SK-N-SH treated with all-trans-retinoic acid at 6 μM for 48 hours (cell line): ENCODE results near the gene GRAP.
A peak's percentile ranks its signal among the peaks of the same experiment; 100 is the strongest.

Experiments
- ATAC-seq: fragments of 200-7000 bp; cut with Tn5 transposase; 3 replicates; pipeline ENCODE4 v1.9.1; 2020; ENCODE audit warnings: mild to moderate bottlenecking, moderate library complexity
- ARNTL ChIP-seq: fragments of 450-650 bp; formaldehyde crosslinking; IDR thresholded peaks from 2 replicates; pipeline ENCODE4 v1.5.0; 2020; ENCODE audit warnings: low read depth, mild to moderate bottlenecking, moderate library complexity, borderline replicate concordance
- BACH2 ChIP-seq: fragments of 250-450 bp; sonication (Bioruptor Pico); IDR thresholded peaks from 2 replicates; pipeline ENCODE4 v1.9.0; 2021; ENCODE audit warnings: mild to moderate bottlenecking, borderline replicate concordance
- CSDC2 ChIP-seq: fragments of 250-450 bp; sonication (Bioruptor Pico); IDR thresholded peaks from 2 replicates; pipeline ENCODE4 v1.5.0; 2020; ENCODE audit warnings: mild to moderate bottlenecking, moderate library complexity
- ESRRG ChIP-seq: fragments of 250-450 bp; sonication (Bioruptor Pico); IDR thresholded peaks from 2 replicates; pipeline ENCODE4 v1.6.1; 2021; ENCODE audit warnings: mild to moderate bottlenecking
- GLIS3 ChIP-seq: fragments of 250-450 bp; sonication (Bioruptor Pico); IDR thresholded peaks from 2 replicates; pipeline ENCODE4 v1.5.0; 2020; ENCODE audit warnings: mild to moderate bottlenecking, moderate library complexity
- ISL1 ChIP-seq: fragments of 250-450 bp; sonication (Bioruptor Pico); IDR thresholded peaks from 2 replicates; pipeline ENCODE4 v2.1.2; 2022; ENCODE audit warnings: mild to moderate bottlenecking, moderate library complexity
- OSR1 ChIP-seq: fragments of 250-450 bp; sonication (Bioruptor Pico); IDR thresholded peaks from 2 replicates; pipeline ENCODE4 v1.8.0; 2022; ENCODE audit warnings: moderate library complexity, mild to moderate bottlenecking, inconsistent platforms
- PPARA ChIP-seq: fragments of 250-450 bp; sonication (Bioruptor Pico); IDR thresholded peaks from 2 replicates; pipeline ENCODE4 v1.5.0; 2020; ENCODE audit warnings: mild to moderate bottlenecking, borderline replicate concordance
- SNAI2 ChIP-seq: fragments of 250-450 bp; sonication (Bioruptor Pico); IDR thresholded peaks from 2 replicates; pipeline ENCODE4 v1.5.0; 2020; ENCODE audit warnings: mild to moderate bottlenecking, moderate library complexity
- TOX ChIP-seq: fragments of 250-450 bp; sonication (Bioruptor Pico); IDR thresholded peaks from 2 replicates; pipeline ENCODE4 v1.8.0; 2021; ENCODE audit warnings: mild to moderate bottlenecking, moderate library complexity, borderline replicate concordance
- ZC3H10 ChIP-seq: fragments of 250-450 bp; sonication (Bioruptor Pico); IDR thresholded peaks from 2 replicates; pipeline ENCODE4 v1.5.1; 2021; ENCODE audit warnings: mild to moderate bottlenecking, moderate library complexity
- ZFP3 ChIP-seq: fragments of 250-450 bp; sonication (Bioruptor Pico); IDR thresholded peaks from 2 replicates; pipeline ENCODE4 v1.5.0; 2020; ENCODE audit warnings: mild to moderate bottlenecking, moderate library complexity
- ZFP30 ChIP-seq: fragments of 450-650 bp; formaldehyde crosslinking; IDR thresholded peaks from 2 replicates; pipeline ENCODE4 v1.5.0; 2022; ENCODE audit warnings: mild to moderate bottlenecking, moderate library complexity
- ZNF565 ChIP-seq: fragments of 450-650 bp; formaldehyde crosslinking; conservative IDR thresholded peaks from 2 replicates; pipeline ENCODE4 v1.5.0; 2020; ENCODE audit warnings: low read depth, mild to moderate bottlenecking, moderate library complexity
- ZNF70 ChIP-seq: fragments of 450-650 bp; formaldehyde crosslinking; IDR thresholded peaks from 2 replicates; pipeline ENCODE4 v1.5.0; 2020; ENCODE audit warnings: mild to moderate bottlenecking, moderate library complexity
- TF ChIP-seq, protein P1 (sequence below): fragments of 250-450 bp; sonication (Bioruptor Pico); IDR thresholded peaks from 2 replicates; pipeline ENCODE4 v1.8.0; 2020; ENCODE audit warnings: mild to moderate bottlenecking, moderate library complexity, borderline replicate concordance
- TF ChIP-seq, protein P2 (sequence below): fragments of 250-450 bp; sonication (Bioruptor Pico); IDR thresholded peaks from 2 replicates; pipeline ENCODE4 v1.5.1; 2020; ENCODE audit warnings: low read depth, mild to moderate bottlenecking, moderate library complexity
- TF ChIP-seq, protein P3 (sequence below): fragments of 250-450 bp; sonication (Bioruptor Pico); IDR thresholded peaks from 2 replicates; pipeline ENCODE4 v1.8.0; 2021; ENCODE audit warnings: low read depth, mild to moderate bottlenecking, moderate library complexity, borderline replicate concordance
- TF ChIP-seq, protein P4 (sequence below): fragments of 250-450 bp; sonication (Bioruptor Pico); IDR thresholded peaks from 2 replicates; pipeline ENCODE4 v1.5.1; 2021; ENCODE audit warnings: mild to moderate bottlenecking, moderate library complexity

GRAP gene

DNA sequence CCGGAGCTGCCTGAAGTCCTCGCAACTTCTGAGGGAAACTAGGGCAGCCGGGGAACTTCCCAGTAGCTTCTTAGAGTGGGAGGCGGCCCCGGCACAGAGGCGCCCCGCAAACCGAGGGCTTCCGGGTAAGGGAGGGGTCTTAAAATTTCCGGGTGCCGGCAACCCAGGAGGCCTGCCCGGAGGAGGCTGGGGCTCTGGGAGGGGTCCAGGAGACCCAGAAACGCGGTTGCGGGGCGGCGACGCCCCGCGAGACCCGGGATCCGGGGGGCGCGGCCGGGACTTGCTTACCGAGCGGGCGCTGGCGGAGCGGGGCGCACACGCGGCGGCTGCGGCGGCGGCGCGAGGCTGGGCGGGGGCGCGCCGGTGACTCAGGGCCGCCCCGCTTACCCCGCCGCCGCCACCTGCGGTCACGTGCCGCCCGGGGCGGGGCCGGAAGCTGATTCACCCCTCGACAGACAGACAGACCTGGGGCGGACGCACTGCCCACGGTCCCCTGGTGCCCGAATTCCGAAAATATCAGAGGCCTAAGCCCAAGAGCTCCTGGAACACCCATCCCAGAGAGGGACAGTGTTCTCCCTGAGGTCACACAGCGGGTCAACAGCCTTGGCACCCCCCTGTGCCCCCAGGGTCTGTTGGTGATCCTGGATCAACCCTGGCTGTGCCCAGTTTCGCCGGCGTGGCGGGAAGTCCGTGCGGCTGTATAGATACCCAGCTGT, 42.2 kb downstream of the GRAP start, which contains the start of gene FAM83G:
TSS of gene FAM83G (minus strand) at position 344 of the 716 bp plus-strand sequence. CDS start 723 bp downstream, outside the sequence.
- ATAC-seq: peak; percentile 63
- TF ChIP-seq, protein P1, sequence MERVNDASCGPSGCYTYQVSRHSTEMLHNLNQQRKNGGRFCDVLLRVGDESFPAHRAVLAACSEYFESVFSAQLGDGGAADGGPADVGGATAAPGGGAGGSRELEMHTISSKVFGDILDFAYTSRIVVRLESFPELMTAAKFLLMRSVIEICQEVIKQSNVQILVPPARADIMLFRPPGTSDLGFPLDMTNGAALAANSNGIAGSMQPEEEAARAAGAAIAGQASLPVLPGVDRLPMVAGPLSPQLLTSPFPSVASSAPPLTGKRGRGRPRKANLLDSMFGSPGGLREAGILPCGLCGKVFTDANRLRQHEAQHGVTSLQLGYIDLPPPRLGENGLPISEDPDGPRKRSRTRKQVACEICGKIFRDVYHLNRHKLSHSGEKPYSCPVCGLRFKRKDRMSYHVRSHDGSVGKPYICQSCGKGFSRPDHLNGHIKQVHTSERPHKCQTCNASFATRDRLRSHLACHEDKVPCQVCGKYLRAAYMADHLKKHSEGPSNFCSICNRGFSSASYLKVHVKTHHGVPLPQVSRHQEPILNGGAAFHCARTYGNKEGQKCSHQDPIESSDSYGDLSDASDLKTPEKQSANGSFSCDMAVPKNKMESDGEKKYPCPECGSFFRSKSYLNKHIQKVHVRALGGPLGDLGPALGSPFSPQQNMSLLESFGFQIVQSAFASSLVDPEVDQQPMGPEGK: no peak
- no peak for TF ChIP-seq ARNTL (CRISPR knock-in tag)
- TF ChIP-seq, all 23 proteins: peak for 0

DNA sequence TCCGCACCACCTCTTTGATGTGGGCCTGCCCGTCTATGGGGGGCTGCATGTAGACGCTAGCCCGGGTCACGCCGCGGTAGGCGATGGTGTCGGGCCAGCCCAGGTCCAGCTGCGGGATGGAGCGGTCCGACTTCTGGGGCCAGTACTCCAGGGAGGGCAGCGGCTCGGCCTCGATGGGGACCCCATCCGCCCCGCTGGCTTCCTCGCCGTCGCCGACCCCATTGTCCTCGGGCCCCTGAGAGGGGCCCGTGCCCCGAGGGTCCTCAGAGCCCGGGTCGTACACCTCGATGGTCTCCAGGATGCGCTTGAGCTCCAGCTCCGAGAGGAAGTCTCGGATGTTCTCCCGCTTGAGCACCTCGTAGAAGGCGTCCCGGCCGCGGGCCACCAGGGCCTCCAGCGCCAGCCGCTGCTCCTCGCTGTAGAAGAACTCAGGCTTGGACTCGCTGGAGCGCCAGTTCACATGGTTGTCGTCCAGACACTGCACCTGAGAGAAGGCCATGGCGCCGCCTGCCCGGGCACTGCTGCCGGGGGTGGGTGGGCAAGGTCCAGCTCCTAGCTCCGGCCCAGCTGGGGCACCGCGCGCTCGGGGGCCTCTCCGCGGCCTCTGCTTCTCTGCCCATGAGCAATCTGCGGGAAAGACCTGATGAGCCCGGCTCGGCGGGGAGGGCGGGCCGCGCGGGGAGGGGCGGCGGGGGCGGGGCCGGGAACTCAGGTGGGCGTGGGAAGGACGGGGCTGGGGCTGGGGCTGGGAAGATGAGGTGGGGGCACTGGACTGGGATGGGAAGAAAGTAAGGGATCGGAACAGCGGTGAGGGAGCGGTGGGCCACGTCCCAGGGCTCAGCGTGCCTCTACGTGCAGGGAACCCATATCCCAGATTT, 43.0 kb downstream of the GRAP start:
- TF ChIP-seq, protein P2, sequence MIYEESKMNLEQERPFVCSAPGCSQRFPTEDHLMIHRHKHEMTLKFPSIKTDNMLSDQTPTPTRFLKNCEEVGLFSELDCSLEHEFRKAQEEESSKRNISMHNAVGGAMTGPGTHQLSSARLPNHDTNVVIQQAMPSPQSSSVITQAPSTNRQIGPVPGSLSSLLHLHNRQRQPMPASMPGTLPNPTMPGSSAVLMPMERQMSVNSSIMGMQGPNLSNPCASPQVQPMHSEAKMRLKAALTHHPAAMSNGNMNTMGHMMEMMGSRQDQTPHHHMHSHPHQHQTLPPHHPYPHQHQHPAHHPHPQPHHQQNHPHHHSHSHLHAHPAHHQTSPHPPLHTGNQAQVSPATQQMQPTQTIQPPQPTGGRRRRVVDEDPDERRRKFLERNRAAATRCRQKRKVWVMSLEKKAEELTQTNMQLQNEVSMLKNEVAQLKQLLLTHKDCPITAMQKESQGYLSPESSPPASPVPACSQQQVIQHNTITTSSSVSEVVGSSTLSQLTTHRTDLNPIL (CRISPR knock-in tag): no peak
- TF ChIP-seq CSDC2 (CRISPR knock-in tag) (no peak), BACH2 (CRISPR knock-in tag) (no peak), SNAI2 (no peak), TOX (no peak), PPARA (CRISPR knock-in tag) (no peak)

DNA sequence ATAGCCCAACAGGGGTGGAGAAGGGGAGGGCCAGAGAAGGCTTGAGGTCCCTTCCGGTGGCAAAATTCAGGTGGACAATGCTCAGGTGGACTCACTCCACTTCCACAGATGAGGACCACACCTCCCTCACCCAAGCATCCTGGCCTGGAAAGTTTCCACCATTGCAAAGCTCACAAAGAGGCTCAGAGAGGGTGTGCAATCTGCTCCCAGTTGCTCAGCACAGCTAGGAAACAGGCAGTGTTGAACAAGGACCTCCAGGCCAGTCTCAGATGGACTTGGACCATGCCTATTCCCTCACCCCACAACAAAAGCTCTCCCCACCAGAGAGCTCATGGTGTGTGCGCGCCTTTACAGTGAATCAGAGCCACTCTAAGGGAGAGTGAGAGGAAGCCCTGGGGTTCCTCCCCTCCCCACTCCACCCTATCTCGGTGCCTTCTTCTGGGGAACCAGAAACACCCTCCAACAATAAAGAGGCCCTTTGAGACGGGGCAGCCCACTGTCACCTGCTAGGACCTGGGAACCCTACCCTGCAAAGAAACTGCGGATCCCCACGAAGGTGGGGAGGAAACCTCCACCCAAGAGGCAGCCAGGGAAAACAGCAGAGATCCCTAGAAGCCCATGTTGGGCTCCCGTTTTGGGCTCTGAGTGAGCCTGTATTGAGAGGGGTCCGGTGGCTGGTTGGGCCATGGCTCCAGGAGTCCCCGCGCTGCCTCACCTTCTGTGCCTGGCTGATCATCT, 43.8 kb downstream of the GRAP start:
- TF ChIP-seq ARNTL (CRISPR knock-in tag): no peak
- TF ChIP-seq, protein P3, sequence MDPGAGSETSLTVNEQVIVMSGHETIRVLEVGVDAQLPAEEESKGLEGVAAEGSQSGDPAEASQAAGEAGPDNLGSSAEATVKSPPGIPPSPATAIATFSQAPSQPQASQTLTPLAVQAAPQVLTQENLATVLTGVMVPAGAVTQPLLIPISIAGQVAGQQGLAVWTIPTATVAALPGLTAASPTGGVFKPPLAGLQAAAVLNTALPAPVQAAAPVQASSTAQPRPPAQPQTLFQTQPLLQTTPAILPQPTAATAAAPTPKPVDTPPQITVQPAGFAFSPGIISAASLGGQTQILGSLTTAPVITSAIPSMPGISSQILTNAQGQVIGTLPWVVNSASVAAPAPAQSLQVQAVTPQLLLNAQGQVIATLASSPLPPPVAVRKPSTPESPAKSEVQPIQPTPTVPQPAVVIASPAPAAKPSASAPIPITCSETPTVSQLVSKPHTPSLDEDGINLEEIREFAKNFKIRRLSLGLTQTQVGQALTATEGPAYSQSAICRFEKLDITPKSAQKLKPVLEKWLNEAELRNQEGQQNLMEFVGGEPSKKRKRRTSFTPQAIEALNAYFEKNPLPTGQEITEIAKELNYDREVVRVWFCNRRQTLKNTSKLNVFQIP: no peak
- no peak for TF ChIP-seq TOX
- TF ChIP-seq ISL1 (CRISPR knock-in tag): no peak
- TF ChIP-seq OSR1 (CRISPR knock-in tag): no peak
- TF ChIP-seq PPARA (CRISPR knock-in tag): no peak
- TF ChIP-seq, protein P4, sequence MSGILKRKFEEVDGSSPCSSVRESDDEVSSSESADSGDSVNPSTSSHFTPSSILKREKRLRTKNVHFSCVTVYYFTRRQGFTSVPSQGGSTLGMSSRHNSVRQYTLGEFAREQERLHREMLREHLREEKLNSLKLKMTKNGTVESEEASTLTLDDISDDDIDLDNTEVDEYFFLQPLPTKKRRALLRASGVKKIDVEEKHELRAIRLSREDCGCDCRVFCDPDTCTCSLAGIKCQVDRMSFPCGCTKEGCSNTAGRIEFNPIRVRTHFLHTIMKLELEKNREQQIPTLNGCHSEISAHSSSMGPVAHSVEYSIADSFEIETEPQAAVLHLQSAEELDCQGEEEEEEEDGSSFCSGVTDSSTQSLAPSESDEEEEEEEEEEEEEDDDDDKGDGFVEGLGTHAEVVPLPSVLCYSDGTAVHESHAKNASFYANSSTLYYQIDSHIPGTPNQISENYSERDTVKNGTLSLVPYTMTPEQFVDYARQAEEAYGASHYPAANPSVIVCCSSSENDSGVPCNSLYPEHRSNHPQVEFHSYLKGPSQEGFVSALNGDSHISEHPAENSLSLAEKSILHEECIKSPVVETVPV: no peak
- no peak for TF ChIP-seq CSDC2 (CRISPR knock-in tag)
- ATAC-seq: peak; percentile 17

More for the DNA sequence above, 43.0 kb downstream of the GRAP start:
- ATAC-seq: no peak; the same call in 2 of the 3 replicates

DNA sequence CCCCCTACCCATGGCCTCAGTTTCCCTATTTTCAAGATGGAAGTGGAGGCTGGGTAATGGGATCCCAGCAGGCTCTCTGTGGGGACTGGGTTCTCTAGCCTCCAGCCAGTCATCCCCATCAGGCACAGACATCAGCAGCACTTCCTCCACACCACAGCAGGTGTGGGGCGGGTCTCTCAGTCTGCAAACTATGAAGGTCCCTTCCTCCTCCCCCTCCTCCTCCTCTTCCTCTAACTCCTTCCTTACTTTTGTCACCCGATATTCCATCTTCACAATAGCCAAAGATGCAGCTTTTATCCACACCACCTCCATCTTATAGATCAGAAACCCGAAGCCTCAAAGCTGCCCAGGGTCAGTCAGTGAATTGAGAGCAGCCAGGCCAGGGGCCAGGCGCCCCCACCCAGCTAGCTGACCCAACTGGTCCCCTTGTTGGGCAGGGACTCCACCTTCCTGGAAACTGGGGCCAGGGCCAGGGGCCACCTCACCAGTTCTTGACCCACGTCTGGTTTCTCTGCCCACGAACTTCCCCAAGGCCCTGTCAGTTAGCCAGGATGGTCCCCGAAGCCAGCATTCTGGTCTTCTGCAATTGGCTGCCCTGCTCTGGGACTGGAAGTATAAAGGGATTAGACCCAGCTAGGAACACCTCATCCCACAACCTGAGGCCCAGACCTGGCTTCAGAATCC, 44.7 kb downstream of the GRAP start:
- no peak for ATAC-seq
- no peak for TF ChIP-seq ARNTL (CRISPR knock-in tag)
- TF ChIP-seq ZC3H10: no peak
- no peak for TF ChIP-seq GLIS3 (CRISPR knock-in tag)
- no peak for TF ChIP-seq ZFP30 (CRISPR knock-in tag)
- TF ChIP-seq CSDC2 (CRISPR knock-in tag): no peak
- no peak for TF ChIP-seq ZNF70 (CRISPR knock-in tag)
- no peak for TF ChIP-seq ZNF565
- no peak for TF ChIP-seq ZFP3 (CRISPR knock-in tag)
- TF ChIP-seq ISL1 (CRISPR knock-in tag): no peak
- TF ChIP-seq, protein P2 (CRISPR knock-in tag): no peak
- TF ChIP-seq TOX: no peak
- TF ChIP-seq, protein P1: no peak
- TF ChIP-seq ESRRG: no peak
